AG04449 (cell line): ENCODE data around the gene ZG16B.

Experiments
- CTCF ChIA-PET: fragments of 350-600 bp; formaldehyde crosslinking; extraction: SDS; loops from one replicate; lab custom pipeline; 2021; ENCODE audit warnings: antibody characterized with exemption; lab: Yijun Ruan, JAX
- POLR2A ChIA-PET: fragments of 400-600, 350-600 bp; formaldehyde crosslinking; extraction: SDS; loops from one replicate; lab custom pipeline; 2020; ENCODE audit warnings: antibody characterized with exemption, inconsistent platforms; lab: Yijun Ruan, JAX
- DNase-seq: peaks from one replicate; pipeline ENCODE4 v3.0.0-alpha.2; 2010; ENCODE audit warnings: low read depth, low spot score
- H3K4me3 ChIP-seq: 2 replicates; pipeline ENCODE4 v1.5.1; 2011; ENCODE audit warnings: low read depth, mild to moderate bottlenecking, control low read depth, low read length
- TF ChIP-seq, protein P1 (sequence below): IDR thresholded peaks from one replicate; pipeline ENCODE4 v1.5.1; 2011; ENCODE audit warnings: mild to moderate bottlenecking, moderate library complexity, low read length, control low read depth, inconsistent platforms; ENCODE audit not compliant: insufficient read depth; ENCODE audit errors: missing control alignments

Gene ZG16B

DNA sequence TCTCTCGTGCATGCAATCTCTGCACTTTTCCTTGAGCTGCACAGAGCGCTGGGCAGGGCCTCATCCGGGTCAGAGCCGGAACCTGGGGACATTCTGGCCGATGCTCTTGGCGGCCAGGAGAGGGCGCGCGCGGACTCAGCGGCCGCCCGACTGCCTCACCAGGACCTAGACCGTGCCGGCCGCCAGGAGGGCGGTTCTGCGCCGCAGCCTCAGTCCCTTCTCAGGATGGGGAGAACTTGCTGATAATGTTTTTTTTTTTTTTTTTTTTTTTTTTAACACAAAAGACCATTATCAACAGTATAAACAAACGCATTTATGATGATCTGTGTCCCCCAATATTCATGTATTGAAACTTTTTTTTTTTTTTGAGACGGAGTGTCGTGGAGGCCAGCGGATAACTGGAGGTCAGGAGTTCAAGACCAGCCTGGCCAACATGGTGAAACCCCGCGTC is 44.8 kb downstream of the ZG16B start:
- CTCF ChIA-PET: interaction anchor here (0.6 to 22.9 kb wide), 8 partner anchors 10 to 816 kb away, joined by 3 to 396 read pairs (median 4); no protein-coding TSS in a partner anchor
- no peak for DNase-seq
- POLR2A ChIA-PET: interaction anchor here (0.6 kb wide), 1 partner anchor 50 kb away, joined by 3 read pairs; no protein-coding TSS in a partner anchor
- no peak overlapping the region for H3K4me3 ChIP-seq
- TF ChIP-seq, protein P1, sequence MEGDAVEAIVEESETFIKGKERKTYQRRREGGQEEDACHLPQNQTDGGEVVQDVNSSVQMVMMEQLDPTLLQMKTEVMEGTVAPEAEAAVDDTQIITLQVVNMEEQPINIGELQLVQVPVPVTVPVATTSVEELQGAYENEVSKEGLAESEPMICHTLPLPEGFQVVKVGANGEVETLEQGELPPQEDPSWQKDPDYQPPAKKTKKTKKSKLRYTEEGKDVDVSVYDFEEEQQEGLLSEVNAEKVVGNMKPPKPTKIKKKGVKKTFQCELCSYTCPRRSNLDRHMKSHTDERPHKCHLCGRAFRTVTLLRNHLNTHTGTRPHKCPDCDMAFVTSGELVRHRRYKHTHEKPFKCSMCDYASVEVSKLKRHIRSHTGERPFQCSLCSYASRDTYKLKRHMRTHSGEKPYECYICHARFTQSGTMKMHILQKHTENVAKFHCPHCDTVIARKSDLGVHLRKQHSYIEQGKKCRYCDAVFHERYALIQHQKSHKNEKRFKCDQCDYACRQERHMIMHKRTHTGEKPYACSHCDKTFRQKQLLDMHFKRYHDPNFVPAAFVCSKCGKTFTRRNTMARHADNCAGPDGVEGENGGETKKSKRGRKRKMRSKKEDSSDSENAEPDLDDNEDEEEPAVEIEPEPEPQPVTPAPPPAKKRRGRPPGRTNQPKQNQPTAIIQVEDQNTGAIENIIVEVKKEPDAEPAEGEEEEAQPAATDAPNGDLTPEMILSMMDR: peak; percentile 100

DNA sequence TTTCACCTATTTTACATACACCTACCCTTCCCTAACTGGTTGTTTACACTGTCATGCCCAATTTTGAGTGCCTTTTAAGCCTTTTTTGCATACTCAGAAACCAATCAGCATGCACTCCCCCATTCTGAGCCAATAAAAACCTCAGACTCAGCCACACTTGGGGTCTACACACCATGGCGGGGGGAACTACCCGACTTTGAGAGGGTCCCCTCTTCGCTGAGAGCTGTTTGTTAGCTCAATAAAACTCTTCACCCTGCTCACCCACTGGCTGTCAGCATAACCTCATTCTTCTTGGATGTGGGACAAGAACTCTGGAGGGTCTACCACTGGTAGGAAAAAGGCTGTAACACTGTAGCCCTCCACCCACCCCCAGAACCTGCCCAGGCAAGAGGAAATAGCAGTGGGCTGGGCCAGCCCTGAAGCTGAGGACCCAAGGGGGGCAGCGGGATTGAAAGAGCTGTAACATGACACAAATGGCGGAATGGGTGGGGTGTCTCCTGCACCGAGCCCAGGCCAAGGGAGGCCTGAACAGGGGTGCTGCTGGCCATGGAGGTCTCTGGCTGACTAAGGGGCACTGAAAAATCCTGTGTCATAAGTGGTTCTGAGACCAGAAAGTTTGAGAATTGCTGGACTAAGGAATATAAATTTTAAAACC is 49.9 kb downstream of the ZG16B start:
- no peak for DNase-seq
- ChIA-PET CTCF (interaction anchor here (1.5 to 22.9 kb wide), 4 partner anchors 11 to 41 kb away, joined by 3 to 396 read pairs (median 20); no protein-coding TSS in a partner anchor), POLR2A (no interaction called here)
- TF ChIP-seq, protein P1: no peak
- no peak overlapping the region for H3K4me3 ChIP-seq
